NCI-H1436 (cell line): ENCODE measurements around the gene LPIN2.
"Not testable (repeated sequence)": the region's sequence is repeated elsewhere in the genome, so short reads cannot be mapped to it uniquely, and the experiment has no call there.

Experiments
- DNase-seq: peaks from one replicate; lab custom pipeline; 2025; lab: John Stamatoyannopoulos, UW

LPIN2 gene

DNA sequence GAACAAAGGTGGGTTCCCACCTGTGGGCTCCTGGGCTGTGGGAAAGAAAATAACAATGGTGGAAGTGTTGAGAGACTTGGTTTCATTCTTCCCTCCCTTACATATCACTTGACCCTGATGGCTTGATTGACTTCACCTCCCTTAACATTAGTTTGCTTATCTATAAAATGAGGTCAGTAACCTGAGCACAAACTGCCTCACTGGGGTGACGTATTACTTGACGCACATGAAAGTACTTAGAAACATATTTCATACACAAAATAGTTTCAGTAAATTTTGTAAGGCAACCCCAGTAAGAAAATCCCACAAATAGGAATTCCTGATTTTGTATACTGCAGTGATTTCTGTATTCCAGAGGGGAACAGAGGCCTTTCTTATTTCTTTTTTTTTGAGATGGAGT is 29.4 kb upstream of the LPIN2 start:
- no peak for DNase-seq

DNA sequence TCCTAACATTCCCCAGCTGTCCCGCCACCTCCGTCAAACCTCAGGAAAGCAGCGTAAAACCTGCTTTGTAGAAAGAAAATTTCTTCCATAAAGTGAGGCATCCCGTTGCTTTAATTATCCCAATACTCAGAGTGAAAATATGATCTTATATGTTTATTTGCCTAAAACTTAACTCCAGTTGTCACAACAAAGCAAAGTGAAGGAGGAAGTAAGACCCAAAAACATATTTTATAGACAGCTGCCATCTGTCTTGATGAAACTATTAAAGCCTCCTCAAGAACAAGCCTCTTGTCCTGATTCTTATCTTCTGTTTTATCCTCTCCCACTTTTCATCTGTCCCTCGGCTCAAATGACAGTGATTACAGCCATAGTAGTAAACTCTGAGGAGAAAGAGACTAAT is 28.9 kb upstream of the LPIN2 start:
- no peak for DNase-seq

DNA sequence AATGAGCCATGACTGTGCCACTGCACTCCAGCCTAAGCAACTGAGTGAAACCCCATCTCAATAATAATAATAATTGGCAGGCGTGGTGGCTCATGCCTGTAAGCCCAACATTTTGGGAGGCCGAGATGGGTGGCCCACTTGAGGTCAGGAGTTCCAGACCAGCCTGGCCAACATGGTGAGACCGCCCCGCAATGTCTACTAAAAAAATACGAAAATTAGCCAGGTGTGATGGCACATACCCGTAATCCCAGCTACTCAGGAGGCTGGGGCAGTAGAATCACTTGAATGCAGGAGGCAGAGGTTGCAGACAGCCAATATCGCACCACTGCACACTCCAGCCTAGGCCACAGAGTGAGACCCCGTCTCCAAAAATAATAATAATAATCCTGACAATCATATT is 27.9 kb upstream of the LPIN2 start:
- DNase-seq: no peak

DNA sequence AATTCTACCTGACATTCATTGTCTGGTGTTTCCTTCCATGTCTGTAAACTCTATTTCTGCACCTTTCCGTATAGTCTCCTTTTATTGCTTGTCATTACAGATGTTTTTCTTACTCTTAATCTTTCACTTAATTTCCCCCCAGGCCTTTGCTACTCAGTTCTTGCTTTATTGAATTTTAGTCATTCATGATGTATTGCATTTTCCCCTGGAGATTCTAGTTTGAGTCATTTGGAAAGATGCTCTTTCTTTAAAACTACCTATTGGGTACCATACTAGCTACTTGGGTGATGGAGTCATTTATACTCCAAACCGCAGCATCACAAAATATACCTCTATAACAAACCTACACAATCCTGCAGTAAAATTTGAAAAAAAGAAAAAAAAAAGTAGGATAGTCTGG is 27.2 kb upstream of the LPIN2 start:
- no peak for DNase-seq

DNA sequence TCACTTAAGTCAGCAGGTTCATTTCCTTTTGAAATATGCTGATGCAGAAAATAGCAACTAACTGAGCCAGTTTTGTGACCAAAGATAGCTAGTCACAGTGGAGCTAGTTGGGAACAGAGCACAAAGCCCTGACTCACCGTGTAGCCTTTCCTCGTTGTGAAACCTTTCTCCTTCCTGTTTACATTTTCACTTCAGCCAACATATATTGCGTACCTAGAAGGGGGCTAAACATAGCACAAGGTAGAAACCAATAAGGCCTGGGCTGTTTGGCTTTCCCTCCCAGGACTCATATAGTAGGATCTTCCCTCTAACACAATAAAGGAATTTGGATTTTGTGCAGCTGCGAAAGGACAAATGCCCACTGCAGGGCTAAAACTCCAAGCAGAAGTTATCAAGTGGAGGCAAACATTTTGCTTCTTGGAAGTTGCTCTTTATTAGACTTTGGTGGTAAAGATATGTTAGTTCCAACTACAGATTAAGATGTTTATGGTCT is 24.5 kb upstream of the LPIN2 start:
- DNase-seq: no peak

DNA sequence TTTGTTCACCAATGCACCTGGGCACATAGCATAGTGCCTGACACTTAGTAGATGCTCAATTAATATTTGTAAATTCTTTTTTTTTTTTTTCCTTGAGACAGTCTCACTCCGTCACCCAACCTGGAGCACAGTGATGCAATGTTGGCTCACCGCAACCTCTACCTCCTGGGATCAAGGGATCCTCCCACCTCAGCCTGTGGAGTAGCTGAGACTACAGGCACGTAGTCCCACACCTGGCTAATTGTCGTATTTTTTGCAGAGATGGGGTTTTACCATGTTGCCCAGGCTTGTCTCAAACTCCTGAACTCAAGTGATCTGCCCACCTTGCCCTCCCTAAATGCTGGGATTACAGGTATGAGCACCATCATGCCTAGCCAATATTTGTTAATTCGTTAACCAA is 23.2 kb upstream of the LPIN2 start:
- DNase-seq: no peak

DNA sequence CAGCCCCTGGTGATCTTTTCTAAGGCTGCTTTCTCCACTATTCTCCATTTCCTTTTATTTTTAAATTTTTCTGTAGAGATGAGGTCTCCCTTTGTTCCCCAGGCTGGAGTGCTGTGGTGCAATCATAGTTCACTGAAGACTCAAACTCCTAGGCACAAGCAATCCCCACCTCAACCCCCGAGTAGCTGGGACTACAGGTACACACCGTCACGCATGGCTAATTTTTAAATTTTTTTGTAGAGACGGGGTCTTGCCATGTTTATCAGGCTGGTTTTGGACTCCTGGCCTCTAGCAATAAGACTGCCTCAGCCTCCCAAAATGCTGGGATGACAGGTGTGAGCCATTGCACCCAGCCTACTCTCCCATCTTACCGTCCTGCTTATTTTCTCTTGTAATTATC is 22.7 kb upstream of the LPIN2 start:
- DNase-seq: no peak

DNA sequence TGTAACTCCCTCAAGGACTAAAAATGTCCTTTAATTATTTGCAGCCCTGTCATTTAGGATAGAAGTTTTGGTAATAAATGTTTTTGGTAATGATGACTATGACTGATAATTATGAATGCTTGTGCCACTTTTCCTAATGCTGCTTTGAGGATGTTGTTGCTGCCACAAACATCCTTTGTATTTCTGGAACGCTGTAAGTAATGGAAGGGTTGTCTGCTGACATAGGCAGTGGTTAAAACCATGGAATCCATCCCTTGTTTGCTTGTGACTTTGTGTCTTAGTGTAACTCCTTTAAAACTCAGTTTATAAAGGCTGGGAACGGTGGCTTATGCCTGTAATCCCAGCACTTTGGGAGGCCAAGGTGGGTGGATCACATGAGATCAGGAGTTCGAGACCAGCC is 19.8 kb upstream of the LPIN2 start:
- no peak for DNase-seq

DNA sequence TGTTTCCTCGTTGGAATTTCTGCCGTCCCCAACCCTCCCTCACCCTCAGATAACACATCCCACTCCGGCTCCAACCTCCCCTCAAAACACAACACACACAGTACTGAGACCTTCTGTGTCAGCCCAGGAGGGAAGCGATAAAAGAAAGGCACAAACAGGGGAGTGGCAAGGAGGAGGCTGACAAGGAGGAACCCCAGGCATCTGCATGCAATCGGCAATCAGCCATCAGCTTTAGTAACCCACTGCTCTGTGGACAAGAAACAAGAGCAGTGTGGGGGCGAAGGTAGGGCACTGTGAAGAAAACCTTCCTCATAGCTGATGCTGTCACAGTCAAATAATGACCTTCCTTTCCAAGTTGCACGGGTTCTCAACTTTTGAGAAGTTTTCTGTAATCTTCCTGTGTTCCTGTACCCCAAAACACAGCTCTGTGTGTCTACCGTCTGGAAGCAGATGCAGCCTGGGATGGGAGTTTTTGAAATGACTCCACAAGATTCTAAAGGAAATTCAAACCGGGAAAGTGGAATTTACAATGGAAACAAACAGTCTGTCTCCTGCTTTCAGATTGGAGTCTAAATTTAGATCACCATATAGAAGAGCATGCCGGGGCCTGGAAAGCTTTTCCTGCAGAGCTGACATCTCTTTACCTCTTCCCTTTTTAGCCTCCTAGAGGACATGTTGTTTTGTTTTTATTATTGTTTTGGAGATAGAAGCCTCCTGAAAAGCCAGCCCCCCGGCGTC is 16.4 kb upstream of the LPIN2 start:
- DNase-seq: no peak

DNA sequence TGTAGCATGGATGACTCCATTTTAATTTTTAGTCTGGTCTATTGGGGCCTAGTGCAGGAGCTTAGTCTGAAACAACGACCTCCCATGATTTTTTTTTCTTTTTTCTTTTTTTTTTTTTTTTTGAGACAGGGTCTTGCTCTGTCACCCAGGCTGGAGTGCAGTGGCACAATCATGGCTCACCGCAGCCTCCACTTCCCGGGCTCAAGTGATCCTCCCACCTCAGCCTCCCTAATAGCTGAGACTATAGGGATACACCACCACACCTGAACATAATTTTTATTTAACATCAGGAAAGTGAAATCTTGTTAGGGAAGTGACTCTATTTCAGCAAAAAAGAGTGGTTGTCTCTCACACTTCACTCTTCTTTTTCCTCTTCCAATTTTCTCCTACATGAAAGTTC is 15.2 kb upstream of the LPIN2 start:
- not testable (repeated sequence) for DNase-seq

DNA sequence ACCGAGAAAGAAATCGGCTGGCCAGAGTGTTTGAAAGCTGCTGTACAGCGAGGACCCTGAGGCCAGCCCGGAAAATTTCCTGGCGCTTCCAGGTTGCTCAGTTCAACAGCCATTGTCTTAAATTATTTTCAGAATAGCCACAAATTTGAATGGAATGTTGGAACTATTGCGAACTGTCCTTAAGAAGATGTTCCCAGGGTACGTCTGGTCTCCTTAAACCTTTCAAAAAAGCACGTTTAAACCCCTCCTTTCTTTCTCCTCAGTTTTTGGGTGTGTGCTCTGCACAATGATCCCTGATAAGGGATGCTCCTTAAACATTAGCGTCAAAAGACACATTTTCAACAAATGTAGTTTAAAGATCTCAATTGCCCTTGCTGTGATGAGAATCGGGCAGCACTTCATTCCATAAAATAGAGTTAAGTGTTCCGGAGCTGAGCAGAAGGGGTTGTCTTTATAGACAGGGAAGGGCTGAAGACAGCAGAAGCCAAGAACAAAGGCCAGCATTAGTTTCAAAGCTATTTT is 14.5 kb upstream of the LPIN2 start:
- DNase-seq: no peak

DNA sequence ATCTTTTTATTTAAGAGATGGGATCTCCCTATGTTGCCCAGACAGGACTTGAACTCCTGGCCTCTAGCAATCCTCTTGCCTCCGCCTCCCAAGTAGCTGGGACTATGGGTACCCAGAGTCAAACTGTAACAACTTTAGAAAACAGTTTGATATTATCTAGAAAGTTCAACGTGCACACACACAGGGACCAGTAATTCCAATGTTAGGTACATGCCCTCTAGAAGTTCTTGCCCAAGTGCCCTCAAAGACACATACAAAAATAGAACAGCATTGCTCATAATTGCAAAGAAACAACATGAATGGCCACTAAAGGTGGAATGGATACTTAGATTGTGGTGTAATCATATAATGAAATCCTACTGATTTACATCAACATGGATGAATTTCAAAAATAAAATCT is 12.6 kb upstream of the LPIN2 start:
- no peak for DNase-seq

DNA sequence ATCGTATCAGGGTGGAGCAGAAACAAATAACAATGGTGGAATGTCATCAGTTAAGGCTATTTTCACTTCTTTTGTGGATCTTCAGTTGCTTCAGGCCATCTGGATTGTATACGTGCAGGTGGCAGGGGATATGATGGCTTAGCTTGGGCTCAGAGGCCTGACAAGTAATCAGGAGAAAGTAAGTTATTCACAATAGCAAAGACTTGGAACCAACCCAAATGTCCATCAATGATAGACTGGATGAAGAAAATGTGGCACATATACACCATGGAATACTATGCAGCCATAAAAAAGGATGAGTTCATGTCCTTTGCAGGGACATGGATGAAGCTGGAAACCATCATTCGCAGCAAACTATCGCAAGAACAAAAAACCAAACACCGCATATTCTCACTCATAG is 10.7 kb upstream of the LPIN2 start:
- DNase-seq: not testable (repeated sequence)

DNA sequence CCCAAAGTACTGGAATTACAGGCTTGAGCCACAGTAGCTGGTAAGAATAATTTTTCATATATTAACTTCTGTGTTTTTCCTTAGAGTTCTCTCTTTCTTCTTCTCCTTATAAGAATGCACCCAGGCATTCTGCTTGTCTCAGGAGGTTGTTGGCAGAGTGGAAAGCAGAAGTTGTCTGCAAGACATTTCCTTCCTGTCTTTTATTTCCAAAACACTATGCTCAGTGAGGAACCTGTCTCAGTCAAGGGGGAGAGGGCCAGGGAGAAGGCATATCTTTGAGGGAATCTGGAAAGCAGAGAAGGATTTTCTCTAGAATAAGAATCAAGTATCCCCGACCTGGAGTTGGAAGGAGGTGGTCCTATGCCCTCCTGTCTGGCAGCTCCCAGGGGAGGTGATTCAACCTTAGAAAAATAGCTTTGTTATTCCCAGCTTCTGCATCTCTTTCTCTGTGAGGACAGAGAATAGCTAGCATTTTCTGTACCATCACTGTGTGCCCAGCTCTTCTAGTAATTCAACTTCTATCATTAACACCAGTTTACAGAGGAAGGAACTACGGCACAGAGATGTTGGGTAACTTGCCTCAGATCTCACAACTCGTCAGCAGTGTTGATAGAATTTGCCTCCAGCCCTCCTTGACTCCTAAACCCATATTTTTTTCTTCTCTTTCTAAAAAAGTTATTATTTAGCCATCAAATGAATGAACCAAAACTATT is 3.8 kb upstream of the LPIN2 start:
- DNase-seq: no peak

DNA sequence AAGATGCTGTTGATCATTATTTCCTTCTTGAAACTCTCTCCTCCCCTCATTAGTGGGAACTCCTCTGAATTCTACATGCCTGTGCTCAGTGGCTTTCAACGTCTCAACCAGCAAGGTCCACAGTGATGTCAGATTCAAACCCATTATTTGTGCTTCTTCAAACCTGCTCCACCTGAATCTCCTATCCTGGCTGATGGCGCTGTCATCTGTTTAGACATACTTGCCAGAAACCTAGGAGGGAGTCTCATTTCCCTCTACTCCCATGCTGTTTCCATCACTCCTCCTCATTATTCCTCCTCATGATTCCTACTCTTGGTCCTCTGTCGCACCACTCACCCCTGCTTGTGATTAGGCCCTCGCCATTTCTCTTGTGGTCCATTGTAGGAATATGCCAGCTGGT is 2.9 kb upstream of the LPIN2 start:
- DNase-seq: no peak

DNA sequence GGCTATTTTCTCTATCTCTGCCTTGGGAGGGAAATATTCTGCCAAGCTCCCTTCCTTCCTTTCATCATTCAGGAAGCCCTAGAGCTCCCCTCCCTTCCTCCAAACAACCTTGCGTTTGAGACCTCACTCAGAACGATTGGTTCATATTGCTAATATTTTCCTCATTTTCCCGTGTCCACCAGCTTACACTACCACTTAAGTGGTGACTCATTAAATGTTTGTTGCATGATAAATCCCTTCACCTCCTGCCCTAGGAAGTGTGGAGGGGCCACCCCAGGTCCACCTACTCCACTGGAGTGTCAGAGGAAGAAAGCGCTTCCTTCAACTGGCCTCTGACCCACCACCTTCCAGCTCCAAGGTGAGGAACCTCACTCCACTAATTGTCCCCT is 2.3 kb upstream of the LPIN2 start:
- DNase-seq: no peak

DNA sequence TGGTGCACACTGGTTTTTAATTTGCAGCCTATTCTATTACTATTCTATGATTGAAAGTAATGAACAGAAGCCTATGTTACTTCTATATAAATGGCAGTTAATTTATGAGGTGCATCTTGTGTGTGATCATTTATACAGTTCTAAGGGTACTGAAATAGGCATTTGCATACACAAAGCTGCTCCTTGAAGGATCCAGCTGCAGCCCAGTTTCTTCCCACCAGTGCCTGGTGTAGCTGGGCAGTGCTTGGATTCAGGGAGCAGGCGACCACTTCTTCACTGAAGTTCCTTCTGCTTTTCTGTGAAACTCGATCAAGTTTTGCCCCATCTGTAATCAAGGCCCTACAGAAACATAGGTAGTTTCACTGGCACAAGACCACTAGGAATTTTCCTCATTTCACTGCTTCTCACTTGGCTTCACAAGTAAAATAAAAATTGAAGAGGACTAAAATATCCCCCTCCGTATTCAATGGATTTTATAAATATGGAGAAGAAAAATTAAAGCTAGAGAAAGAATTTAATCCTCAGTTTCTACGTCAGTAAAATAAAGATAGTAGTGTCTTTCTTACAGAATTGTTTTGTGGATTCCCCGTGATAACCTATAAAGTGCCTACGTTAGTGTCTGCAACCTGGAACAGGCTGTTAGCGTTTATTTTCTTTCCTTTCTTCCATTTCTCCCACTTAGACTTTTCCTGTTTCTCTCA is 1.7 kb upstream of the LPIN2 start:
- no peak for DNase-seq

DNA sequence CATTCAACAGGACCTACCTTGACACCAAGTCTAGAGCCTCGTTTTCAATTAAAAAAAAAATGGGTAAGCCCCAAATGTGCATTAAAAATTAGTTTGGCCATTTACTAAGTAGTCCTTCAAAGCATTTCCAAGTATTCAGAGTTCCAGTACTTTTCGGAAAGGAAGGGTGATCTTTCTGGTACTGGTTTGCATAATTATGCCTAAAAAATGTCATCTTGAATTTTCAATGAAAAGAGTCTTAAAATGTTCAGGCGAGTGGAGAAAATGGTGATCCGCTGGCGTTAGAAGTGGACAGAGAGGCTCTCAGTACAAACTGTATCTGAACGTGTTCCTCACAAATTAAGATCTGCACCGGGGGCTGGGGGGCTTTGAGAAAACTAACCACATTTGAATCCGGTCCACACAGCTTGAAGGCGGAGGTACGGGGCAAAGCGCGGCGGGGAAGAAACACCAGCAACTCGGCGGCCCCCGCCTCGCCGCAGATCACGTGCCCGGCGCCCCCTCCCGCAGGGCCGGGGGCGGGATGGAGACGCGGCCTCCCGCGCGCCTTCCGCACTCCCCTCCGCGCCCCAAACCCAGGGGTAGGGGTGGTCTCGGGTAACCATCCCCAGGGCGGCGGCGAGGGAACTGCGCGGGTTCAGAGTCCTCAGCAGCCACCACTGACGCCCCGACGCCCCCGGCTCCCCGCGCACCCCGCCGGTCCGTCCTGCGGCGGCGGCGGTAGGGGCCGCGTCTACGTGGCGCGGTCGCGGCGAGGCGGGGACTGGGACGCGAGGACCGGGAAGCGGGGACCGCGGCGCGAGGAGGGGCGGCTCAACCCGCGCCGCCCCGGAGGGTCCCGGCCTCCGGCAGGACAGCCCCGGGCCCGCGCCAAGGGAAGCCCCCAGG is 564 bp downstream of the LPIN2 start:
- no peak for DNase-seq

DNA sequence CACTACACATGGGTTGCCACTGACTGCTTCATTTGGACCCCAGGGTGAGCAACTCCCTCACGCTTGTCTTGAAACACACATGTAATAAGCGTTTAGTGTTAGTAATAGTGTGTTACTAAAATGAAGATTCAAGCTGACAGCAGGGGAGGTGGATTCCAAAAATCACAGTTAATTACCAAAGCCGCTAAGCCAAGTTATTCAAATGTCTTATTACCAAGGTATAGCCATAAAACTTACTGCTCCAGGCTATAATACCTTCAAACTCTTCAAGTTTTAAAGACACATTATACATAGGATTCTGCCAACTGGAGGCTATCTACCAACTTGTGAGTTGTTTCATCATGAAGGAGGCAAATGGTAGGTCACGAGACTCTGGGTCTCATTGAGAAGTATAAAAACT is 2.9 kb downstream of the LPIN2 start:
- no peak for DNase-seq

DNA sequence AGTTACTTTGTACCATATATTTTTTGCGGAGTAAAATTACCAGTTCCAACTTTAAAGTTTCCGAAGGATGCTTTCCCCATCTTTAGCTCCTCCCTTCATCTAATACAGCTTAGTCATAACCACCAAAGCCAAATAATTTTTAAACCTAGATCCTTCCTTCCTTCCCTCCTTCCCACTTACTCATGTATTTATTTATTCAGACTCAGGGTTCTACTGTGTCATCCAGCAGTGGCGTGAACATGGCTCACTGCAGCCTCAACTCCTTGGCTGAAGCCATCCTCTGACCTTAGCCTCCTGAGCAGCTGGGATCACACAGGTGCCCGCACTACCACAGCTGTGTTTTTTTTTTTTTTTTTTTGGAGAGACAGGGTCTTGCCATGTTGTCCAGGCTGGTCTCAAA is 4.4 kb downstream of the LPIN2 start:
- DNase-seq: no peak

DNA sequence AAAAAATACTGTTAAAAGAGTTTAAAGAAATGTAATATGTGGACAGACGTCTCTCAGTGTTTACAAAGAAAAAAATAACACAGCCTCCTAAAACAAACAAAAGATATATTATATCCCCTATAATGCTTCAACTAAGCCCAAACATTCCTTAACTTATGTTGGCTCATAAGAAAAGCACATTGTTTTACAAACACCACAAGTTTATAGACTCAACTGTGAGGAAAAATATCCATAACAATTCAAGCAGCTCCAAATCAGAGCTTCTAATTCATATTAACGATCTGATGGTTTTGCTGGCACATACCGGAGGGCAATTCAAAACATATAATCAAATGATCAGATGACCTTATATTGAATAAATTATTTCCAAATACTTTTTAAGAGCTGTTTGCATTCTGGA is 5.5 kb downstream of the LPIN2 start:
- DNase-seq: no peak

DNA sequence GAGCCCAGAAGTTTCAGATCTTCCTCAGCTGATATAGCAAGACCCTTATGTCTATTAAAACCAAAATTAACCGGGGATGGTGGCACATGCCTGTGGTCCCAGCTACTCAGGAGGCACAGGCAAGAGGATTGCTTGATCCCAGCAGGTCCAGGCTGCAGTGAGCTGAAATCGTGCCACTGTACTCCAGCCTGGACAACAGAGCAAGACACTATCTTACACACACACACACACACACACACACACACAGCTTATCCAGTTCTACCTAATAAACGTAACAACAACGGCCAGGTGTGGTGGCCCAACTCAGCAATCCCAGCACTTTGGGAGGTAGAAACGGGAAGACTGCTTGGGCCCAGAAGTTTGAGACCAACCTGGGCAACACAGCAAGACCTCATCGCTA is 7.5 kb downstream of the LPIN2 start:
- DNase-seq: no peak
